Astrocyte of the spinal cord (primary cell): ENCODE measurements around the gene EIF6.

Source experiments
- DNase-seq: peaks from one replicate; pipeline ENCODE4 v3.0.0; 2011; ENCODE audit warnings: low read depth, low spot score
- H3K4me3 ChIP-seq: 2 replicates; pipeline ENCODE4 v1.5.1; 2011; ENCODE audit warnings: low read depth, mild to moderate bottlenecking, low read length, moderate library complexity
- in situ Hi-C: cut with HindIII; loops from 2 replicates; pipeline ENCODE4 v1.10.0; 2017; ENCODE audit warnings: low sequenced_read_pairs
- TF ChIP-seq, protein P1 (sequence below): IDR thresholded peaks from 2 replicates; pipeline ENCODE4 v1.5.1; 2012; ENCODE audit warnings: low read depth, mild to moderate bottlenecking, low read length, inconsistent platforms

Gene EIF6

DNA sequence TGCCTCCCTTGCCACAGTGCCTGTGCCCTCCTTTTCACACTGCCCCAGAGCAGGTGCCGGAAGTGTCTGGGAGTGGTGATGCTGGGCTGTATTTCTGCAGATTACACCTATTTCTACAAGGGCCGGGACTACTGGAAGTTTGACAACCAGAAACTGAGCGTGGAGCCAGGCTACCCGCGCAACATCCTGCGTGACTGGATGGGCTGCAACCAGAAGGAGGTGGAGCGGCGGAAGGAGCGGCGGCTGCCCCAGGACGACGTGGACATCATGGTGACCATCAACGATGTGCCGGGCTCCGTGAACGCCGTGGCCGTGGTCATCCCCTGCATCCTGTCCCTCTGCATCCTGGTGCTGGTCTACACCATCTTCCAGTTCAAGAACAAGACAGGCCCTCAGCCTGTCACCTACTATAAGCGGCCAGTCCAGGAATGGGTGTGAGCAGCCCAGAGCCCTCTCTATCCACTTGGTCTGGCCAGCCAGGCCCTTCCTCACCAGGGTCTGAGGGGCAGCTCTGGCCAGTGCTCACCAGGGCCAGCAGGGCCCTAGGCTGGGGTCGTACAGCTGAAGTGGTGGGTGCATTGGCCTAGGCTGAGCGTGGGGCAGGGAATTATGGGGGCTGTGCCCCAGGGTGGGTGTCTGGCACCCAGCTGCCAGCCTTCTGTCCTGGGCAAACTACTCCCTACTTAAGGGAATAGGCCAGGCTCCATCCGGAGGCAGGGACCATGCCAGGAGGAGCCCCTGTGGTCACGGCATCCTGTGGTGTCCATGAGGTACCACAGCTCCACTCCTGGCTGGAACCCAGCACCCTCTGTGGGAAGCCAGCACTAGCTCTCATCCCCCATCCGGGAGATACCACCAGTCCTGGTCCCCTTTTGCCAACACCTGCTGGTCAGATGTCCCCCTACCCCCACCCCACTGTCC lies 10.1 kb downstream of the EIF6 start:
- TF ChIP-seq, protein P1, sequence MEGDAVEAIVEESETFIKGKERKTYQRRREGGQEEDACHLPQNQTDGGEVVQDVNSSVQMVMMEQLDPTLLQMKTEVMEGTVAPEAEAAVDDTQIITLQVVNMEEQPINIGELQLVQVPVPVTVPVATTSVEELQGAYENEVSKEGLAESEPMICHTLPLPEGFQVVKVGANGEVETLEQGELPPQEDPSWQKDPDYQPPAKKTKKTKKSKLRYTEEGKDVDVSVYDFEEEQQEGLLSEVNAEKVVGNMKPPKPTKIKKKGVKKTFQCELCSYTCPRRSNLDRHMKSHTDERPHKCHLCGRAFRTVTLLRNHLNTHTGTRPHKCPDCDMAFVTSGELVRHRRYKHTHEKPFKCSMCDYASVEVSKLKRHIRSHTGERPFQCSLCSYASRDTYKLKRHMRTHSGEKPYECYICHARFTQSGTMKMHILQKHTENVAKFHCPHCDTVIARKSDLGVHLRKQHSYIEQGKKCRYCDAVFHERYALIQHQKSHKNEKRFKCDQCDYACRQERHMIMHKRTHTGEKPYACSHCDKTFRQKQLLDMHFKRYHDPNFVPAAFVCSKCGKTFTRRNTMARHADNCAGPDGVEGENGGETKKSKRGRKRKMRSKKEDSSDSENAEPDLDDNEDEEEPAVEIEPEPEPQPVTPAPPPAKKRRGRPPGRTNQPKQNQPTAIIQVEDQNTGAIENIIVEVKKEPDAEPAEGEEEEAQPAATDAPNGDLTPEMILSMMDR = no peak
- in situ Hi-C loops = no loop called here
- no peak for DNase-seq
- H3K4me3 ChIP-seq = no peak overlapping the region

DNA sequence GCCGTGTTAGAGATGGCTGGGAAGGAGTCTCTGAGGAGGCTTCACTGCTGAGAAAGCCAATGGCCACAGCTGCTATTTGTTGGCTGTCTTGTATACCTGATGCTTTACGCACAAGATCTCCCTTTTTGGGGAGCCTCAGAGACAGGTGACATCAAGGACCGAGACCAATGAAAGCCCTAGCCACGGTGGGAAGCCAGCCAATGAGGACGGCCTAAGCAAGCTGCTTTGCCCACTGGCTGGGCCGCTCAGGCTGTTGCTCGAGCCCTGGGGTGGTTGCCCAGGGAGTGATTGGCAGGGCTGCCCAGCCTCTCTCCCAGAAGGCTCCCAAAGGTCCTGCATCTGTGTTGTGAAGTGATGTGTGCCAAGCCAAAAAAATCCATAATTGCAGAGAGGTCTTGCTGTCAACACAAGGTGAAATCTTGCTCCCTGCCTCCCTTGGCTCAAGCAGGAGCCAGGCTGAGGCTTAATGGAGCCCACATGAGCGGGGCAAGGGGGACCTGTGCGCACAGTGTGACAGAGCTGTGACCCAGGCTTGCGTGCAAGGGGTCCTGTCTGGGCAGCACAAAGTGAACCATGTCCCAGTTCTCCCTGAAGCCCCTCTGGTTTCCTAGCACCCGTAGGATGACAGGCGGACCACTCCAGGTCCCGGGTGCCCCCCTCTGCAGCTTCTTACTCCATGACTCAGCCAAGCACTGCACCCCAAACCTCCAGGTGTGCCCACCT lies 11.0 kb downstream of the EIF6 start:
- no peak overlapping the region for H3K4me3 ChIP-seq
- TF ChIP-seq, protein P1 = no peak
- in situ Hi-C loops = no loop called here
- DNase-seq = no peak

DNA sequence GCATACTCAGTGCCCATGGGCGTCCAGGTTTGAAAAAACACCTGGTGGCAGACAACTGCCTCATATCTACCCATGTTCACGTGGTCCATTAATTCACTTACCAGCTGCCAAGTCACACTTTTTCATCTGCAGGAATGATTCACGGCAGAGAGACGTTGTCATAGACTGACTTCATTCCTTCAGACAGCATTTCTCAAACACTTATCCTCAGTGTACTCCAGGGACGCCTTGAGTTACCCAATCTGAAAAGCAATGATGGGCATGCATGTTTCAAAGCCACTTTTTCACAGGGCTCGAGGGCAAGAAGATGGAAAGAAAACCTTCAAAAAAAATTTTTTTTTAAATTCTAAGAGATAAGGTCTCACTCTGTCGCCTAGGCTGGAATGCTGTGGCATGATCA lies 12.7 kb downstream of the EIF6 start:
- no peak for DNase-seq
- in situ Hi-C loops = no loop called here
- no peak overlapping the region for H3K4me3 ChIP-seq
- TF ChIP-seq, protein P1 = no peak

DNA sequence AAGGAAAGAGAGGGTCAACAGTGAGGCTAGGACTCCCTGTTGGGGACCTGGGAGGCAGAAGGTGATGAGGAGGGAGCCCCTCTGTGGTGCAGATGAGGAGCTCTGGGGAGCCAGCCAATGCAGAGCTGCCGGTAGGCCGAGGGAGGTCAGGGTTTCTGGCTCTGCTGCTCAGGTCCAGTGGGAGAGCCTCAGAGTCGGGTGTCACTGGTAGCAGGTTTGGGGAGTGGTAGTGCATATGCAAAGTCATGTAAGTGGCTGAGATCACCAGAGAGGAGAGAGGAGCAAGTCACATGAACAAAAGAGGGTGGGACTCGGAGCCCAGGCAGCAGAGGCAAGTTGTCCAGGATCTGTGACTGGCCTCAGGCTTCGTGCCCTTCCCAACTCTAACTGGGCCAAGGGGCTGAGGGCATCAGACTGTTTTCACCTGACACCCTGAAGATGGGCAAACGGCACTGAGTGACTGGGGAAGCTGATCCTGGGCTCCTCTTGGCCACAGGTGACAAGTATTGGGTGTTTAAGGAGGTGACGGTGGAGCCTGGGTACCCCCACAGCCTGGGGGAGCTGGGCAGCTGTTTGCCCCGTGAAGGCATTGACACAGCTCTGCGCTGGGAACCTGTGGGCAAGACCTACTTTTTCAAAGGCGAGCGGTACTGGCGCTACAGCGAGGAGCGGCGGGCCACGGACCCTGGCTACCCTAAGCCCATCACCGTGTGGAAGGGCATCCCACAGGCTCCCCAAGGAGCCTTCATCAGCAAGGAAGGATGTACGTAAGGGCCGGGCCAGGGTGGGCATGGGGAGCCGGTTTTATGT lies 13.3 kb downstream of the EIF6 start:
- in situ Hi-C loops = no loop called here
- no peak for DNase-seq
- TF ChIP-seq, protein P1 = no peak
- no peak overlapping the region for H3K4me3 ChIP-seq

DNA sequence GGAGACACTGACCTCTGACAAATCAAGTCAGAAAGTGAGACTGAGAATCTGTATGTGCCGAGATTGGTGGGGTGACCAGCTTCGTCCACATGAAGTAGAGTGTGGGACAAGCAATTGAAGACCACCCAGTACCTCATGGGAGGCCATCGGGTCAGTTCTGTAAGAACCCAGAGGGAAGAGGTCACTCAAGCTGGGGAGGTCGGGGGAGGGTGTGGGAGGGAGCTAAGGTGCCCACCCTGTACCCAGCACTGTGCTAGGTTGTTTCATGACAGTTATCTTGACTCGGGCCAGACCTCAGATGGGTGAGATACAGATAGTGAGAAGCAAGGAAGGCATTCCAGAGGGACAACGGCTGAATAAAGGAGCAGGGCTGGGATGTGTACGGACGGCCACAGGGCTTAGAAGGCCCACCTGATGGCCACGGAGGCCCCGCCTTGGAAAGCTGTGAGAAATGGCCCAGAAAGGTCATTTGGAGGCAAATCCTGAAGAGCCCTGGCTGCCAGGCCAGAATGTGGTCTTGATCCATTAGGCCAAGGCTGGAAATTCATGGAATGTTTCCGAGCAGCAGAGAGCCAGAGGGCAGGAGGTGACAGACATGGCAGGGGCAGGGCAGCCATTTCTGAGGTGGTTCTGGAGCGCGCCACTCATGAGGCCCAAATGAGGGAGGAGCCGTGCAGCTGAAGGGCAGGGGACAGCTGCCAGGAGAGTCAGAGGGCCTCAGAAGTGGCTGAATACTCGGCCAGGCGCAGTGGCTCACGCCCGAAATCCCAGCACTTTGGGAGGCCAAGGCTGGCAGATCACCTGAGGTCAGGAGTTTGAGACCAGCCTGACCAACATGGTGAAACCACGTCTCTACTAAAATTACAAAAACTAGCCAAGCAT lies 14.3 kb downstream of the EIF6 start:
- TF ChIP-seq, protein P1 = no peak
- no peak overlapping the region for H3K4me3 ChIP-seq
- DNase-seq = no peak
- in situ Hi-C loops = no loop called here
